Epithelial cell of prostate (primary cell): ENCODE measurements around the gene GPR3.
A peak's percentile ranks its signal among the peaks of the same experiment; 100 is the strongest.
"Not testable (repeated sequence)": the region's sequence is repeated elsewhere in the genome, so short reads cannot be mapped to it uniquely, and the experiment has no call there.

Source experiments
- DNase-seq: peaks from one replicate; pipeline ENCODE4 v3.0.0-alpha.2; 2011; ENCODE audit warnings: low read depth, low spot score
- H3K27ac ChIP-seq: fragments of 450-650 bp; 2 replicates; pipeline ENCODE4 v1.5.1; 2017; ENCODE audit warnings: mild to moderate bottlenecking

Gene GPR3

DNA sequence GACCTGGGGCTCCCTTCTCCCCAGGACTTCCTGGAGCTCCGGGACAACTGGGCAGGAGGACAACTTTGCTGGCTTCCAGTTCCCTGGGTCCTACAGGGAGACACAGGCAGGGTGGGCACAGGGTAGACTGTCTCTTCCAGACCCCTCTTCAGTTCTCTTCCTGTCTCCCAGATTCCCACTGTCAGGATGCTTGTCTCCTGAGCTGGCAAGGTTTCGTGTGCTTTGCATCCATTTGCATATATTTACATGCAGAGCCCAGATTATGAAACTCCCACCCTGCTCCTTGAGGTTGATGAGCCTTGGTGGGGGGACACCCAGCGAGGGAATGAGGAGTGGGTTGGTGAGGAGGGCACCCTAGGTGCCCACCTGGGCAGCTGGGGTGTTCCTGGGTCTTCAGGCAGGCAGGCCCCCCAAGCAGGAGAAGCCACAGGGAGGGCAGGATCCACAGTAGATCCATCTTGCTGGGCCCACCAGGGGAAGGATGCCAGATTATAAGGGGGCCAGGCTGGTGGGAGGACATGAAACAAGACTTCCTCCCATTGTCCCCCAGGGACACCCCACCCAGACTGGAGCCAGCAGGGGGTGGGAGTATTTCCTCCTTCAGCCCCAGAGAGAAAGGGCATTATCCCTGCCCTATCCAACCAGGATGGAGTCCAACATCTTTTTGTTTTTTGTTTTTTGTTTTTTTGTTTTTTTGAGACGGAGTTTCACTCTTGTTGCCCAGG lies 17.9 kb upstream of the GPR3 start, which contains the start of gene FCN3:
Gene FCN3, minus strand, starts transcription at position 463 of the 725 bp plus-strand sequence. Its CDS starts 6 bp downstream, at position 457.
- DNase-seq = no peak
- H3K27ac ChIP-seq = no peak within 1 kb of the TSS

DNA sequence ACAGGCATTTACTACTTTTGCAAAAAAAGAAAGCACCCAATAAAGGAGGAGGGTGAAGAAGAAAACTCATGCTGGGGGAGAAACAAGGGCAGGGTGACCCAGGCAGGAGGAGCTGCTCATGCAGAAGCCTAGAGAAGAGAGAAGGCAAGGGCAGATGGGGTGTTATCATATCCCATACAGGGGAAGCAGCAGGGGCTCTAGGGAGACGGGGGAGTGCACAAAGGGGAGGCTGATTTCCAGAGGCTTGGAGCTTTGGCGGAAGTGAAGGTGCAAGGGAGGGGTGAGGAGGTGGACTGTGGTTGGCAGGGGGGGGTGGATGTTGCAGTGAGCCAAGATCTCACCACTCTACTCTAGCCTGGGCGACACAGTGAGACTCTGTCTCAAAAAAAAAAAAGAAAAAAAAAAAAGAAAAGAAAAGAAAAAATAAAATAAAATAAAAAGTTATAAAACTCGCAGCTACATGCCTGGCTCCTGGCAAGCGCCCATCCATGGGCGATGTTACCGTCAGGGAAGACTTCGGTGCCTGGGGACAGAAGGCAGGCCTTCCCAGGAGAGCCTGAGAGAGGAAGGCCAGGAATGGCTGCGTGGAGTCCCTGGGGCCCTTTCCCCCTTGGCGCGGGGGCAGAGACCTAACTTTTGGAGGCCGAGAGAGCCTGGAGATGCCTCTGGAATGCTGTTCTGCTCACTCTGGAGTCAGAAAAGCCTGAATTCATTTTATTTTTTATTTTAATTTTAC lies 14.5 kb upstream of the GPR3 start:
- DNase-seq = no peak
- no peak overlapping the region for H3K27ac ChIP-seq

DNA sequence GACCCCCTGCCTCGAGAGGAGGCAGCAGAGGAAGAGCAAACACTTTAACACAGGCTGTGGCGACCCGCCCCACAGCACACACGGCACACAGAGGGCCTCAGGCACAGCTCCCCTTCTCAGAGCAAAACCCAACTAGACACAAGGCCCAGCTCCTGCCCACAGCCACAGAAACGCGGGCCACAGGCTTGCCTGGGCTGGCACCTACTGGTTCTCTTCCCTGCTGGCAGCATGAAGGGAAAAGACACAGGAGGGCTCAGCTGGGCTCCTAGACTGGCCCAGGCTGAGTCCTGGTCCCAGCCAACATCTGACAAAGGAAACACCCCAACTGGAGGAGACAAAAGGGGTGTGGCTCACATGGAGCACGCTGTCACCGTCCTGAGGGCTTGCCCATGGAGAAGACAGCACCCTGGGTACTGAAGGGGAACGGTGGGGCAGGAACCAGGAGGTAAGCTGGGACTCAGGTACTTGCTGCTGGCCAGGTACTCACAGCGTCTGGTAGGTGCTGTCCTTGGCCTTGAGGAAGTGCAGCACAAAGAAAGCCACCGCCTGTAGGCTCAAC lies 12.8 kb upstream of the GPR3 start:
- H3K27ac ChIP-seq = no peak overlapping the region
- no peak for DNase-seq

DNA sequence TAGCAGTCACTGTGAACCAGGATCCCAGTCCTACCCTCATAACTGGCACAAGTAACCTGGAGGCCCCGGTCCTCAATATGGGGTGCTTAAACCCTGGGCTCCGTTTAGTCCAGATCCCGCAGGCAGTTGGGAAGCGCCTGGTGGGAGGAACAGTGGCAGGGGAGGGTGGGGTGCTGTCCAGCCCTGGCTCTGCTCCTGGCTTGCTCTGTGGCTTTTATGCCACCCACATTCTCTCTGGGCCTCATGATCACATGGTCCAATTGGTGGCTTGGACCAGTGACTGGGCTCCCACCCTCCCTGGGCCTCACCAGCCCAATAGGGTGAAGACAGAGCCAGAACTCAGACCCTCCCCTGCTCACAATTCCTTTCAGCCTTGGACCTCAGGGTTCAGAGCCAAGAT lies 12.2 kb upstream of the GPR3 start:
- DNase-seq = no peak
- H3K27ac ChIP-seq = no peak overlapping the region

DNA sequence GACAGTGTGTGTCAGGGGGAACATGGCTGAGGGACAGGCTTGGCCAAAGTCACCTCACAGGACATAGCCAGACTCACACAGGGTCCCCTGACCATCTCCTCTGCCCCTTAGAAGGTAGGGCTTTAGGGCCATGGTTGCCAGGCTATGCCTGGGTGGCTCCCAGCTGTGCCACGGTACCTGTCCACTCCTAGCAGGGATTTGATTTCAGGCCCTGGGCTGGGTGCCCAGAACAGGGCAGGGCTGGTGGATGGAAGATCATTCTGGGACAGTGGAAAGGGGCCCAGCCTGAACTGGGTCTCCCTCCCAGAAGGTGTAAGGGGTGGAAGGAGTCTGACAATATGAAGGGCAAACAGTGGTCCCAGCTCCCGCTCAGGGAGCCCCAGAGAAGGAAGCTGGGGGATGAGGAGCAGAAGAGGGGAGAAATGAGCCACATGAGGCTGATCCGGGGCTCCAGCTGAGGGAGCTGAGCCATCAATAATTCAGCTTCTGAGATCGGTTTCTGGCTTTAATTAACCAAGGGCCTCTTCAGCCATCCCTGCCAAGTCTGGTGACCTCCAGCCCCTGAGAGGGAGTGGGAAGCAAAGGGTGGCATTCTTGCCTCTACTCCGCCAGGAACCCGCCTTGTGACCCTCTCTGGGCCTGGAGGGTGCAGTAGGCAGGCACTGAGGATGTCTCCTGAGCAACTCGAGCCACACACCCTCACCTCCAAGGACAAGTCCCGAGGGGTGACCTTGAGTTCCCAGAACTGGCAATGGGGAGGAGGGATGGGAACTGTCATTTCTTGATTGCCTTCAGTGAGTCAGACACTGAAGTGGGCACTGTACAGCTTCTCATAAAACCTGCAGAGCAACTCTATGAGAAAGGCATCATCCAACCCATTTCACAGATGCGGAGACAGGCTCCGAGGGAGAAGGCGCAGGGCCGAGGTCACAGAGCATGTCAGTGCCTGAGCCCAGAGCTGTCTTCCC lies 11.4 kb upstream of the GPR3 start:
- no peak overlapping the region for H3K27ac ChIP-seq

DNA sequence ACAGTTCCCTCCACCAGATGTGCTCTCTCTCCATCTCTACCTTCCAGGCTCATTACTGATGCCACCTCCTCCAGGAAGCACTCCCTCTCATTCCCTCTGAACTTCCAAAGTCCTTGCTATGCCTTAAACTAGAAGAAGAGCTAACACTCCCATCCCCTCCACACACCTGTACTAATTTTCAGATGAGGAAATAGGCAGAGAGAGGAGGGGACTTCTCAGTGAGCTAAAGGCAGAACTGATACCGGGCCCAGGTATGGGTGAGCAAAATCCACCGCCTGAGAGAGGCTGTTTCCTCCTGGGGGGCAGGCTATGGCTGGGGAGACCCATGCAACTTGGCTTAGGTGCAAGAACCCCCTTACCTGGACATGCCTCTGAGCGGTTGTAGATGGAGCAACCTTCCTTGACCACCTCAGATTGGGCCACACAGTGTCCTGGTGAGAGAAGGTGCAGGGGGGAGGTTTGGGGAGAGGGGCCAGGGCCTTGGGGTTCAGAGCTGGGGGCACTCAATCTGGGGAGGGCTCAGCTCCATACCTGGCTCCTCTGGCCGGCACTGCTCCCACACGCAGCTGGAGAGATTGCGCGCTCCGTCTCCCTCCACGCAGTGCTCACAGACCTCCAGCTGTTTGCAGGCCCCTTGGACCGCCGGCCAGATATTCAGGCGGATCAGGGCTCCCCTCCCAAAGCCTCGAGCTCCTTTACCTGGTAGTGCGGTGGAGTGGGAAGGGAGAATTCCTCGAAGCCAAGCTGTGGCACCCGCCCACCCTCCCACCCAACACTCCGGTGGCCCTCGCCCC lies 10.3 kb upstream of the GPR3 start:
- no peak for DNase-seq
- no peak overlapping the region for H3K27ac ChIP-seq

More for the DNA sequence above, 11.4 kb upstream of the GPR3 start:
- DNase-seq = no peak

DNA sequence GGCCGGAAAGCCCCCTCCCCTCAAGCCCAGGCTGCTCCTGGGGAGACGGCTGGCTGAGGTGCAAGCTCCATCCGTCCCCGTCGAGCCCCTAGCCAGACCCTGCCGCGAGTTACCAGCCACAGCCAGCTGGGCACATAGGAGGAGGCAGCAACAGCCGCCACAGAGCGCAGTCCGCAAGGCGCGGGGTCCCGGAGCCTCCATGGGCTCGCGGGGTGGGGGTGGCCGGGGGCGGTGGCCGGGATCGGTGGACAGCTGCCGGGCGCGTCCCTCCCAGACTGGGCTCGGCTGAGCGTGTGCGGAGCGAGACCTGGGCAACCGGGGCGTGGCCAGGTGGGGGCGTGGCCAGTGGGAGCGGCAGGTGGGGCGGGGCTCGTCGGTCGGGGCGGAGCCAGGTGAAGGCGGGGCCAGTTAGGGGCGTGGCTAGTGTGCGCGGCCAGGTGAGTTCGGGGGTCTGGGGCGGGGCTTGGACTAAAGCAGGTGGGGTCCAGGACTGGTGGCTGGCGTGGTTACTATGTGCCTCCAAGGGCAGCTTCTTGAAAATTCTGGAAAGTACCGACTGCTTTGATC lies 9.3 kb upstream of the GPR3 start, which contains the start of gene CD164L2:
Gene CD164L2, minus strand, starts transcription at position 295 of the 567 bp plus-strand sequence. Its CDS starts 94 bp downstream, at position 201.
- DNase-seq = no peak
- H3K27ac ChIP-seq = no peak within 1 kb of the TSS

DNA sequence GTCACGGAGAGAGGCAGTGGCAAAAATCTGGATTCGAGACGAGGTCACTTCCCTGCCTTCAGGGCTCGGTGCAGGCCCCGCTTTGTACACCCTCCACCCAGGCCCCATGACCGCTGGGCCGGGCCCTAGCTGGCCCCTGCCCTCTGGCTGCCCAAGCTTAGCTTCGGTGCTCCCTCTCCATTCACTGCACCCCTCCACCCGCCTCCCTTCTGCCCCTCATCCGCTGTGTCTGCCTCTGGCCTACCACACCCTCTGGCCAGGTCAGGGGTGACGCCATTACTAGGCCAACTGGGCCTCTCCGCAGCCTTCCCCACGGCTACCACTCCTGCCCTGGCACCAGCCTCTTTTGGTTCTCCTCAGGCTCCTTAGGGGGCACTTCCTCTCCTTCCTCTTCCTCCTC lies 8.8 kb upstream of the GPR3 start:
- H3K27ac ChIP-seq = no peak overlapping the region
- no peak for DNase-seq

DNA sequence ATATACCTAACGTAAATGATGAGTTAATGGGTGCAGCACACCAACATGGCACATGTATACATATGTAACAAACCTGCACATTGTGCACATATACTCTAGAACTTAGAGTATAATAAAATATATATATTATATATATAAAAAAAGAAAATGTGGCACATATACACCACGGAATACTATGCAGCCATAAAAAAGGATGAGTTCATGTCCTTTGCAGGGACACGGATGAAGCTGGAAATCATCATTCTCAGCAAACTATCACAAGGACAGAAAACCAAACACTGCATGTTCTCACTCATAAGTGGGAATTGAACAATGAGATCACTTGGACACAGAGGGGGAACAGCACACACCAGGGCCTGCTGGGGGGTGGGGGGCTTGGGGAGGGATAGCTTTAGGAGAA lies 7.6 kb upstream of the GPR3 start:
- not testable (repeated sequence) for DNase-seq, H3K27ac ChIP-seq

DNA sequence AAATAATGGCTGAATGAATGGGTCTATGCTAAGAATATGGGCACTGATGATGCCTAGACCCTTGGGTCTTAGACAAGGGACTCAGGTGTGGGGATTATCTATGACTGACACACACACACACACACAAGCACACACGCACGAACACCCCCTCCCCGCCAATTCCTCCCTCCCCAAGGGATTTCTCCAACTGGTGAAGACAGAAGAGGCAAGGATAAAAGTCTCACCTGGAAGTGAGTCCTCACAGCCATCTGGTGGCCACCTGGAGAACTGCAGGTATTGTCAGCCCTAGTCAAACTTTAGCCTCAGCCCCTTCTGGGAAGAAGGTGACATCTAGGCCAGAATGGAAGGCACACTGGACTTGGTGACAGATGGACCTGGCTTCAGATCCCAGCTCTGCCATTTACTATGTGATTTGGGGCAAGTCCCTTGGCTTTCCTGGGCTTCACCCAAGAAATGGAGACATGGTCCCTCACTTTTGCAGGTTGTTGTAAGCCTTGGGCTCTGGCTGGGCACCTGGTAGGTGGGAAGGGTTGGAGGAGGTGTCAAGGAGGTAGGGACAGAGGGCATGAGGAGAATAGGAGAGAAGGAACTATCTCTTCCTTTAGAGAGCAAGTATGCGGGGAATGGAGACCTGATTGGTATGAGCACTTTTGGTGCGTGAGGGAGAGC lies 4.0 kb upstream of the GPR3 start:
- no peak overlapping the region for H3K27ac ChIP-seq
- DNase-seq = no peak

DNA sequence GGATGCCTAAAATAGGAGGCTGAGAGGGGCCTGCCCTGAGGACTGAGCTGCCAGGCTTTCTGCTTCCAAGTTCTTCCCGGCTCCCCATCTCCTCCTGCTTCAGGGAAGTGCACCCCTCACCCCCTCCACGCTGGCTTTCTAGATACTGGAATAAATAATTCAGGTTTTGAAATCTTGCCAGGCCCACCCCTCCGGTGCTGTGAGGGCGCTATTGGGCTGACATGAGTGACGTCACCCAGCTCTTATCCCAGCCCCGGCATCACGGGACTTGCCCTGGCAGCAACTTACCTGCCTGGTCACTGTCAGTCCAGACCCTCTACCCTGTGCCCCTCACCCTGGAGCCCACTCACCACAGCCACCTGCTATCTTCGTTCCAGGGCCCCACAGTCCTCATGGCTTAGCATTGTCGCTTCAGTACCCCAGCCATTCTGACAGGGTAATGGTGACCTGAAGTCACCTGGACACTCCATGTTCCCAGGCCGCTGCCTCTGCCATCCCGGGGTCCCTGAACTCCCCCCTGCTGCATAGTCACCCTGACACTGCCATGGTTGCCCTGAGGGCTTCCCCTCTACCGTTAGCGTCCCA lies 819 bp upstream of the GPR3 start:
- DNase-seq = no peak
- peak overlapping the region; percentile 13 for H3K27ac ChIP-seq

DNA sequence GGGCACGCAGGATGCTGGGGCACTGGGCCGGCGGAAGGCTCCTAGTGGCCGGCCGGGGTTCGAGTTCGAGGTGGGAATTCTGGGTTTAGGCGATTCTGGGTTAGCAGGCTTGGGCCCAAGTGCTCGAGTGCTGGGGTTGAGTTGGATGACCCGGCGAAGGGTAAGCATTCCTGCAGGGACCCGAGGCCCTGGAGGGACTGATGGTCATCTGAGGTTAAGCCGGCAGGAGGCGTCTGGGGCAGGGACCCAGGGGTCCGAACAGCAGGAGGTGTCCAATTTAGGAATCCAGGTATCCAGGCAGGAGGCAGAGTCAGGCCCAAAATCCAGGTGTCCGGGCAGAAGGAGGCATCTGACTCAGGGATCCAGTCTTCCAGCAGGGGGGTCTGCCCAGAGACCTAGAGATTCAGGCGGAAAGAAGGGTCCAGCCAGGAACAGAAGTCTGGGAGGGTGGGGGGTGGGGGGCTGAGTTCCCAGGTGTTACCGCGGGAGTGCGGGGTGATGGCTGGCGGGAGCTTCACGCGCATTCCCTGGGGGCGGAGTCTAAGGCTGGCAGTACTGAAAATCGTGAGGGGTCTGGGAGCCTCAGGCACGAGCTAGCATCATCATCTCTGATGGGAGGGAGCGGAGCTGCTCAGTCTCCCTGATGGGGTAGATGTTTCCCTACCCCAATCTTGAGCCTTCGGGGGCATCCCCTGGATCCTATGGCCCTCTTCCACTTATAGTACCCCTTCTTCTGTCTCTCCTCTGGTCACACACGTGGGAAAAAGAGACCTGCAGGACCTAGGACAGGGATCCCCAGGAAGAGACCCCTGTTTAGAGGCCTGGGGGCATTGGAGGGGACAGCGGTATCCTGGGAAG lies 585 bp downstream of the GPR3 start:
- peak overlapping the region; percentile 13 for H3K27ac ChIP-seq
- DNase-seq = no peak

DNA sequence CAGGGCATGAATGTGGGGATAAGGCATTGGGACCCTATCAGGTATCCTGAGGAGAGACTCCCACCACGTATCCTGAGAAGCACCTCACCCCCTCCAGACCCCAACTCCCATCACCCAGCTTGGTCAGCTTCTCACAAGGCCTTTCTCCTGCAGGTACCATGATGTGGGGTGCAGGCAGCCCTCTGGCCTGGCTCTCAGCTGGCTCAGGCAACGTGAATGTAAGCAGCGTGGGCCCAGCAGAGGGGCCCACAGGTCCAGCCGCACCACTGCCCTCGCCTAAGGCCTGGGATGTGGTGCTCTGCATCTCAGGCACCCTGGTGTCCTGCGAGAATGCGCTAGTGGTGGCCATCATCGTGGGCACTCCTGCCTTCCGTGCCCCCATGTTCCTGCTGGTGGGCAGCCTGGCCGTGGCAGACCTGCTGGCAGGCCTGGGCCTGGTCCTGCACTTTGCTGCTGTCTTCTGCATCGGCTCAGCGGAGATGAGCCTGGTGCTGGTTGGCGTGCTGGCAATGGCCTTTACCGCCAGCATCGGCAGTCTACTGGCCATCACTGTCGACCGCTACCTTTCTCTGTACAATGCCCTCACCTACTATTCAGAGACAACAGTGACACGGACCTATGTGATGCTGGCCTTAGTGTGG lies 1.3 kb downstream of the GPR3 start:
- H3K27ac ChIP-seq = no peak overlapping the region
- DNase-seq = no peak

DNA sequence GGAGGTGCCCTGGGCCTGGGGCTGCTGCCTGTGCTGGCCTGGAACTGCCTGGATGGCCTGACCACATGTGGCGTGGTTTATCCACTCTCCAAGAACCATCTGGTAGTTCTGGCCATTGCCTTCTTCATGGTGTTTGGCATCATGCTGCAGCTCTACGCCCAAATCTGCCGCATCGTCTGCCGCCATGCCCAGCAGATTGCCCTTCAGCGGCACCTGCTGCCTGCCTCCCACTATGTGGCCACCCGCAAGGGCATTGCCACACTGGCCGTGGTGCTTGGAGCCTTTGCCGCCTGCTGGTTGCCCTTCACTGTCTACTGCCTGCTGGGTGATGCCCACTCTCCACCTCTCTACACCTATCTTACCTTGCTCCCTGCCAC lies 1.8 kb downstream of the GPR3 start:
- no peak for DNase-seq
- H3K27ac ChIP-seq = no peak overlapping the region

DNA sequence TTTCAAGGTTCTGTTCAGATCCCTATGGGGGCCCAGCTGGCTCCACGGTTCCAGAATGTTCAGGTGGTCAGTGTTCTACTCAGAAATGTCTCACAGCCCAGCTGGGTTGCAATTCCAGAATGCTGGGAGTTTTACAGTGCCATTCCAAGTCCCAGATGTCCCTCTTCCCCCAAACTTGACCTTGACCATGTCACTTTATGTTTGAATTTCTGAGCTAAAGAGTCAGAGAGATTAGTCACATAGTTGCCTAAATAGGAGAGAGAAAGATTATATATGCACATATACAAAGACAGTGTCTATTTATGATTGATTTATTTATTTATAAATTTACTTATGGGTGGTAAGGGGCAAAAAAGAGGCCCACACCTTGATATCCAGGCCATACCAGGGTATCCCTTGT lies 2.5 kb downstream of the GPR3 start:
- no peak overlapping the region for H3K27ac ChIP-seq
- no peak for DNase-seq

DNA sequence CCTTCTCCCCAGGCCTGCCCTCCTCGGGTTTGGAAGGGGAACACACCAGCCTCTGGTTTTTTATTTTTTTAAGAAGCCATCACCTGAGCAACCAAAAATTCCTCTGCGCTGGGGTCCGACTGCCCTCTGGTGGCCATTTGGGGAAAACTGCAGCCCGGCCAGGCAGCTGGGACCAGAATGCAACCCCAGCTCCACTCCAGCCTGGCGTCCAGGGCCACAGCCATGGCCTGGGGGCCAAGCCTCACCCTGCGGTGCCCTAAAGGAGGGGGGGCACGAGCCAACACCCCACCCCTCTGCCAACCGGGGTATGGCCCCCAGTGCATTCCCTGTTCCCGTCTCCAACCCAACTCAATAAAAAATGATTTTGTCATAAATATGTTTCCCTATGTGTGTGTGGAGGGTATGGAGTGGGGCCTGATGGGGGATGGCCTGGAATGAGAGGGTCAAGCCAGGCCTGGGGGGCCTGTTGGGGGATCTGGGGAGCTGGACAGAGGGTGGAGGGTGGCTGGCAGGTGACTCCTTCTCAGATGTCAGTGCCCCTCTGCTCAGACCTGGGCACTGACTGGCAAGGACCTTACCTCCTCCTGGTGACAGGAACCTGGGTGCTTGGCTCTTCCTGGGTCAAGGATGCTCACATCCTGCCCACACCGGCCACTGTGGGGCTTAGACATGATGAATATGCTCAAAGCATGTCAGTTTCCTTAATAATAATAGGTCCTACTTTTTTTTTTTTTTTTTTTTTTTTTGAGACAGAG lies 3.2 kb downstream of the GPR3 start:
- DNase-seq = no peak
- no peak overlapping the region for H3K27ac ChIP-seq
